HEK293 (cell line): Measurements from ENCODE around the gene SPATA12.

Source experiments
- KLF9 ChIP-seq: fragments of 450-650 bp; formaldehyde crosslinking; IDR thresholded peaks from 2 replicates; pipeline ENCODE4 v1.5.1; 2016; ENCODE audit warnings: missing biosample characterization, missing genetic modification characterization, low read depth
- MYNN ChIP-seq: fragments of 450-650 bp; formaldehyde crosslinking; IDR thresholded peaks from 2 replicates; pipeline ENCODE4 v1.5.1; 2016; ENCODE audit warnings: missing biosample characterization, missing genetic modification characterization, borderline replicate concordance
- ZNF530 ChIP-seq: fragments of 450-650 bp; formaldehyde crosslinking; IDR thresholded peaks from 2 replicates; pipeline ENCODE4 v1.5.1; 2016; ENCODE audit warnings: low read depth, missing biosample characterization, missing genetic modification characterization
- ZNF561 ChIP-seq: fragments of 450-650 bp; IDR thresholded peaks from 2 replicates; pipeline ENCODE4 v1.5.1; 2018; ENCODE audit warnings: missing biosample characterization, missing genetic modification characterization, borderline replicate concordance
- ZNF623 ChIP-seq: fragments of 450-650 bp; formaldehyde crosslinking; IDR thresholded peaks from 2 replicates; pipeline ENCODE4 v1.5.1; 2016; ENCODE audit warnings: missing biosample characterization, missing genetic modification characterization
- ZNF670 ChIP-seq: fragments of 450-650 bp; formaldehyde crosslinking; IDR thresholded peaks from 2 replicates; pipeline ENCODE4 v1.5.1; 2016; ENCODE audit warnings: missing biosample characterization, missing genetic modification characterization, low read depth
- ZNF776 ChIP-seq: fragments of 450-650 bp; formaldehyde crosslinking; IDR thresholded peaks from 2 replicates; pipeline ENCODE4 v1.5.0; 2017; ENCODE audit warnings: missing biosample characterization, missing genetic modification characterization, borderline replicate concordance
- ZNF777 ChIP-seq: fragments of 450-650 bp; formaldehyde crosslinking; IDR thresholded peaks from 2 replicates; pipeline ENCODE4 v1.5.1; 2017; ENCODE audit warnings: missing biosample characterization, missing genetic modification characterization, borderline replicate concordance
- TF ChIP-seq, protein P1 (sequence below): fragments of 450-650 bp; formaldehyde crosslinking; IDR thresholded peaks from 2 replicates; pipeline ENCODE4 v1.5.1; 2016; ENCODE audit warnings: missing biosample characterization, missing genetic modification characterization
- TF ChIP-seq, protein P2 (sequence below): fragments of 450-650 bp; IDR thresholded peaks from 2 replicates; pipeline ENCODE4 v1.5.1; 2018; ENCODE audit warnings: missing biosample characterization, missing genetic modification characterization
- TF ChIP-seq, protein P3 (sequence below): fragments of 450-650 bp; formaldehyde crosslinking; IDR thresholded peaks from 2 replicates; pipeline ENCODE4 v1.5.1; 2016; ENCODE audit warnings: missing biosample characterization, missing genetic modification characterization

DNA sequence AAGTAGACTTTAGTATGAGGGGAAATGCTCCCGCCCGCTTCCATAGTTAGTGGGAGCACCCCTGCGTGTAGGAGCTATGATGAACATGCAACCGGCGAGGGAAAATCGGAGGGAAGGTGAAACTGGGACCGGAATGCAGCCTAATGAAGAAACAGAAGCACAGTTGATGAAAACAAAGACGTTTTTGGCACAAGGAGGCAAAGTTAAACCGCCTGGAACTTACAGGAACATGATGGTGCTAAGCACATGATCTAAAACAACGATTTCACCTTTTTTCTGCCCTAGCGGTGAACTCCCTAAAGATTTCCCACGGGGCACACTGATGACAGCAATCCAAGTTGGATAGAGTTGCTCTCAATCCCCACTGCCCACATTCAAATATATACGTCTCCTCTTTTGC, 49.4 kb upstream of the SPATA12 start:
- no peak for TF ChIP-seq ZNF776 (tag by site-specific recombination)
- TF ChIP-seq ZNF670 (tag by site-specific recombination): no peak
- TF ChIP-seq KLF9 (tag by site-specific recombination): no peak
- no peak for TF ChIP-seq ZNF530 (tag by site-specific recombination)
- TF ChIP-seq, protein P1, sequence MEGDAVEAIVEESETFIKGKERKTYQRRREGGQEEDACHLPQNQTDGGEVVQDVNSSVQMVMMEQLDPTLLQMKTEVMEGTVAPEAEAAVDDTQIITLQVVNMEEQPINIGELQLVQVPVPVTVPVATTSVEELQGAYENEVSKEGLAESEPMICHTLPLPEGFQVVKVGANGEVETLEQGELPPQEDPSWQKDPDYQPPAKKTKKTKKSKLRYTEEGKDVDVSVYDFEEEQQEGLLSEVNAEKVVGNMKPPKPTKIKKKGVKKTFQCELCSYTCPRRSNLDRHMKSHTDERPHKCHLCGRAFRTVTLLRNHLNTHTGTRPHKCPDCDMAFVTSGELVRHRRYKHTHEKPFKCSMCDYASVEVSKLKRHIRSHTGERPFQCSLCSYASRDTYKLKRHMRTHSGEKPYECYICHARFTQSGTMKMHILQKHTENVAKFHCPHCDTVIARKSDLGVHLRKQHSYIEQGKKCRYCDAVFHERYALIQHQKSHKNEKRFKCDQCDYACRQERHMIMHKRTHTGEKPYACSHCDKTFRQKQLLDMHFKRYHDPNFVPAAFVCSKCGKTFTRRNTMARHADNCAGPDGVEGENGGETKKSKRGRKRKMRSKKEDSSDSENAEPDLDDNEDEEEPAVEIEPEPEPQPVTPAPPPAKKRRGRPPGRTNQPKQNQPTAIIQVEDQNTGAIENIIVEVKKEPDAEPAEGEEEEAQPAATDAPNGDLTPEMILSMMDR (tag by site-specific recombination): no peak
- no peak for TF ChIP-seq MYNN (tag by site-specific recombination)
- no peak for TF ChIP-seq ZNF777 (tag by site-specific recombination)
- TF ChIP-seq, protein P2, sequence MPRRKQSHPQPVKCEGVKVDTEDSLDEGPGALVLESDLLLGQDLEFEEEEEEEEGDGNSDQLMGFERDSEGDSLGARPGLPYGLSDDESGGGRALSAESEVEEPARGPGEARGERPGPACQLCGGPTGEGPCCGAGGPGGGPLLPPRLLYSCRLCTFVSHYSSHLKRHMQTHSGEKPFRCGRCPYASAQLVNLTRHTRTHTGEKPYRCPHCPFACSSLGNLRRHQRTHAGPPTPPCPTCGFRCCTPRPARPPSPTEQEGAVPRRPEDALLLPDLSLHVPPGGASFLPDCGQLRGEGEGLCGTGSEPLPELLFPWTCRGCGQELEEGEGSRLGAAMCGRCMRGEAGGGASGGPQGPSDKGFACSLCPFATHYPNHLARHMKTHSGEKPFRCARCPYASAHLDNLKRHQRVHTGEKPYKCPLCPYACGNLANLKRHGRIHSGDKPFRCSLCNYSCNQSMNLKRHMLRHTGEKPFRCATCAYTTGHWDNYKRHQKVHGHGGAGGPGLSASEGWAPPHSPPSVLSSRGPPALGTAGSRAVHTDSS (tag by site-specific recombination): no peak
- TF ChIP-seq ZNF561 (tag by site-specific recombination): no peak
- no peak for TF ChIP-seq ZNF623
- TF ChIP-seq, protein P3, sequence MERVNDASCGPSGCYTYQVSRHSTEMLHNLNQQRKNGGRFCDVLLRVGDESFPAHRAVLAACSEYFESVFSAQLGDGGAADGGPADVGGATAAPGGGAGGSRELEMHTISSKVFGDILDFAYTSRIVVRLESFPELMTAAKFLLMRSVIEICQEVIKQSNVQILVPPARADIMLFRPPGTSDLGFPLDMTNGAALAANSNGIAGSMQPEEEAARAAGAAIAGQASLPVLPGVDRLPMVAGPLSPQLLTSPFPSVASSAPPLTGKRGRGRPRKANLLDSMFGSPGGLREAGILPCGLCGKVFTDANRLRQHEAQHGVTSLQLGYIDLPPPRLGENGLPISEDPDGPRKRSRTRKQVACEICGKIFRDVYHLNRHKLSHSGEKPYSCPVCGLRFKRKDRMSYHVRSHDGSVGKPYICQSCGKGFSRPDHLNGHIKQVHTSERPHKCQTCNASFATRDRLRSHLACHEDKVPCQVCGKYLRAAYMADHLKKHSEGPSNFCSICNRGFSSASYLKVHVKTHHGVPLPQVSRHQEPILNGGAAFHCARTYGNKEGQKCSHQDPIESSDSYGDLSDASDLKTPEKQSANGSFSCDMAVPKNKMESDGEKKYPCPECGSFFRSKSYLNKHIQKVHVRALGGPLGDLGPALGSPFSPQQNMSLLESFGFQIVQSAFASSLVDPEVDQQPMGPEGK (tag by site-specific recombination): no peak
